ENCODE data around the gene TMEM74B. TPM values are rescaled to one million over a fixed set of nuclear protein-coding genes. Genes with fewer than 3 reads are reported as not detected.

The TMEM74B gene
- total RNA-seq, 1 experiment from 2014 or later, result 6.3 TPM

GRCh38 chr20:1169224-1169623 is 15.6 kb downstream of the TMEM74B start:
- Histone ChIP-seq H3K36me3 (ENCODE audit: low read depth, low read length) (peaks cover 69% of the 10 kb centered on the region), H3K79me2 (ENCODE audit: low read length) (no peaks in the 10 kb centered on the region), H3K9me3 (ENCODE audit: low read length) (no peaks in the 10 kb centered on the region), H3F3A (ENCODE audit: low read length, unreplicated experiment) (no peaks in the 10 kb centered on the region), H2AFZ (ENCODE audit: low read length) (no peak overlapping the region), H3K9me2 (replicated peaks; ENCODE audit: low read length) (no peaks in the 10 kb centered on the region), H3K4me3 (ENCODE audit: low read length) (no peak overlapping the region), H4K20me1 (ENCODE audit: low read length) (no peaks in the 10 kb centered on the region; the same call in 1 of the 2 replicates), H3K9ac (ENCODE audit: low read length) (no peak overlapping the region), H3K27ac (ENCODE audit: low read length) (no peak overlapping the region), H3K4me1 (ENCODE audit: insufficient read depth, low read length) (no peaks in the 10 kb centered on the region), H3K27me3 (ENCODE audit: low read length) (no peaks in the 10 kb centered on the region), H3K4me2 (ENCODE audit: low read length) (no peak overlapping the region)
- no TSS peak for BruUV-seq (replicated peaks)
- POLR2A ChIA-PET (ENCODE audit: unreplicated experiment), result no interaction called here
- CTCF ChIA-PET, result no interaction called here
- ATAC-seq (no peak), DNase-seq (no peak)
- TF ChIP-seq EZH2 (IDR thresholded peaks at IDR 0.05; ENCODE audit: low read length, unreplicated experiment), result no peak
- intact Hi-C loops (cut with micrococcal nuclease), result no loop called here

- no peaks in the 10 kb centered on the region for H3K9me2 ChIP-seq (replicated peaks; ENCODE audit: low read length)
- no peaks in the 10 kb centered on the region for H3K4me1 ChIP-seq (ENCODE audit: insufficient read depth, low read length)
- peaks cover 84% of the 10 kb centered on the region for H3K36me3 ChIP-seq (ENCODE audit: low read depth, low read length)
- no peak for ATAC-seq
- TF ChIP-seq CTCF (conservative IDR thresholded peaks at IDR 0.05; ENCODE audit: low read depth, low read length), result no peak
- no peak for TF ChIP-seq EZH2phosphoT487 (IDR thresholded peaks at IDR 0.05; ENCODE audit: borderline replicate concordance, low read length)
- no peak for TF ChIP-seq EZH2 (IDR thresholded peaks at IDR 0.05; ENCODE audit: low read length, unreplicated experiment)
- no peak overlapping the region for H3K4me3 ChIP-seq (ENCODE audit: low read length)
- intact Hi-C loops (cut with micrococcal nuclease), result no loop called here
- no peak overlapping the region for H3K27ac ChIP-seq (ENCODE audit: low read length)
- H3K9ac ChIP-seq (ENCODE audit: low read length), result no peak overlapping the region
- no peaks in the 10 kb centered on the region for H3F3A ChIP-seq (ENCODE audit: low read length, unreplicated experiment)
- BruUV-seq (replicated peaks), result no TSS peak
- ChIA-PET CTCF (no interaction called here), POLR2A (ENCODE audit: unreplicated experiment) (no interaction called here)
- H4K20me1 ChIP-seq (ENCODE audit: low read length), result no peaks in the 10 kb centered on the region; the same call in 1 of the 2 replicates
- no peaks in the 10 kb centered on the region for H3K27me3 ChIP-seq (ENCODE audit: low read length)
- no peak overlapping the region for H3K4me2 ChIP-seq (ENCODE audit: low read length)
- no peak overlapping the region for H2AFZ ChIP-seq (ENCODE audit: low read length)
- H3K9me3 ChIP-seq (ENCODE audit: low read length), result no peaks in the 10 kb centered on the region
- no peak for DNase-seq
- H3K79me2 ChIP-seq (ENCODE audit: low read length), result no peaks in the 10 kb centered on the region
Measured at GRCh38 chr20:1166948-1167720, 17.6 kb downstream of the TMEM74B start.

GRCh38 chr20:1165941-1166340 is 18.8 kb downstream of the TMEM74B start:
- Histone ChIP-seq H3K4me1 (ENCODE audit: insufficient read depth, low read length) (no peaks in the 10 kb centered on the region), H3K27ac (ENCODE audit: low read length) (no peak overlapping the region), H3K4me3 (ENCODE audit: low read length) (no peak overlapping the region), H3F3A (ENCODE audit: low read length, unreplicated experiment) (no peaks in the 10 kb centered on the region), H3K4me2 (ENCODE audit: low read length) (no peak overlapping the region), H3K9me3 (ENCODE audit: low read length) (no peaks in the 10 kb centered on the region), H3K79me2 (ENCODE audit: low read length) (no peaks in the 10 kb centered on the region), H3K9ac (ENCODE audit: low read length) (no peak overlapping the region), H3K36me3 (ENCODE audit: low read depth, low read length) (peaks cover 86% of the 10 kb centered on the region), H4K20me1 (ENCODE audit: low read length) (no peaks in the 10 kb centered on the region; the same call in 1 of the 2 replicates), H2AFZ (ENCODE audit: low read length) (no peak overlapping the region), H3K27me3 (ENCODE audit: low read length) (no peaks in the 10 kb centered on the region), H3K9me2 (replicated peaks; ENCODE audit: low read length) (no peaks in the 10 kb centered on the region)
- intact Hi-C loops (cut with micrococcal nuclease), result no loop called here
- ChIA-PET CTCF (no interaction called here), POLR2A (ENCODE audit: unreplicated experiment) (no interaction called here)
- no TSS peak for BruUV-seq (replicated peaks)
- DNase-seq (no peak), ATAC-seq (no peak)
- TF ChIP-seq EZH2 (IDR thresholded peaks at IDR 0.05; ENCODE audit: low read length, unreplicated experiment) (no peak), EZH2phosphoT487 (IDR thresholded peaks at IDR 0.05; ENCODE audit: borderline replicate concordance, low read length) (no peak), CTCF (conservative IDR thresholded peaks at IDR 0.05; ENCODE audit: low read depth, low read length) (no peak)

Measured in PC-3 (cell line).